GM23338 (cell line): ENCODE data around the gene GFOD1. TPM values are rescaled to one million over a fixed set of nuclear protein-coding genes. Genes with fewer than 3 reads are reported as not detected.

Experiments
- ATAC-seq: fragments of 200-7000 bp; cut with Tn5 transposase; 3 replicates; pipeline ENCODE4 v1.9.1; 2020
- DNase-seq: peaks from one replicate; pipeline ENCODE4 v3.0.0-alpha.2; 2015; ENCODE audit warnings: low spot score
- H2AFZ ChIP-seq: fragments of 200-600 bp; sonication (generic); 2 replicates; pipeline ENCODE4 v1.8.0; 2016; ENCODE audit warnings: antibody characterized with exemption, mild to moderate bottlenecking, moderate library complexity
- H3F3A ChIP-seq: fragments of 200-600 bp; sonication (generic); replicated peaks from 2 replicates; pipeline ENCODE4 v1.8.0; 2017; ENCODE audit warnings: antibody characterized with exemption, mixed run types, low read depth
- H3K27ac ChIP-seq: fragments of 200-600 bp; sonication (generic); 2 replicates; pipeline ENCODE4 v1.6.1; 2016; ENCODE audit warnings: low read depth
- H3K27me3 ChIP-seq: fragments of 200-600 bp; sonication (generic); 2 replicates; pipeline ENCODE4 v1.8.0; 2016; ENCODE audit warnings: mild to moderate bottlenecking, mixed run types, moderate library complexity; ENCODE audit not compliant: insufficient read depth
- H3K36me3 ChIP-seq: fragments of 200-600 bp; sonication (generic); 2 replicates; pipeline ENCODE4 v1.8.0; 2016; ENCODE audit warnings: mild to moderate bottlenecking; ENCODE audit not compliant: insufficient read depth
- H3K4me1 ChIP-seq: fragments of 200-600 bp; sonication (generic); 2 replicates; pipeline ENCODE4 v1.8.0; 2016; ENCODE audit warnings: mild to moderate bottlenecking, moderate library complexity; ENCODE audit not compliant: insufficient read depth
- H3K4me2 ChIP-seq: fragments of 200-600 bp; sonication (generic); 2 replicates; pipeline ENCODE4 v1.7.1; 2017; ENCODE audit warnings: mixed run types
- H3K4me3 ChIP-seq: fragments of 200-600 bp; sonication (generic); 2 replicates; pipeline ENCODE4 v1.6.1; 2016; ENCODE audit warnings: mixed run types
- H3K79me2 ChIP-seq: fragments of 200-600 bp; sonication (generic); replicated peaks from 2 replicates; pipeline ENCODE4 v1.8.0; 2017; ENCODE audit warnings: mild to moderate bottlenecking; ENCODE audit not compliant: insufficient read depth
- H3K9me2 ChIP-seq: fragments of 200-600 bp; sonication (generic); 2 replicates; pipeline ENCODE4 v1.8.0; 2017; ENCODE audit not compliant: insufficient read depth
- H4K20me1 ChIP-seq: fragments of 200-600 bp; sonication (generic); replicated peaks from 2 replicates; pipeline ENCODE4 v1.8.0; 2017; ENCODE audit warnings: mild to moderate bottlenecking; ENCODE audit not compliant: insufficient read depth
- H3K27ac Mint-ChIP-seq: 2 replicates; pipeline ENCODE4 v1.8.0; 2020; ENCODE audit warnings: inconsistent platforms, mild to moderate bottlenecking, moderate library complexity, mixed read lengths
- H3K27me3 Mint-ChIP-seq: 3 replicates; pipeline ENCODE4 v1.8.0; 2022; ENCODE audit warnings: low read depth, mild to moderate bottlenecking, moderate library complexity, mixed read lengths, inconsistent platforms; ENCODE audit not compliant: insufficient read depth, poor library complexity
- H3K36me3 Mint-ChIP-seq: 3 replicates; pipeline ENCODE4 v1.8.0; 2021; ENCODE audit warnings: low read depth, mild to moderate bottlenecking, inconsistent platforms, moderate library complexity, mixed read lengths
- H3K4me1 Mint-ChIP-seq: 3 replicates; pipeline ENCODE4 v1.8.0; 2020; ENCODE audit warnings: mild to moderate bottlenecking, inconsistent platforms, mixed read lengths
- H3K4me3 Mint-ChIP-seq: 3 replicates; pipeline ENCODE4 v1.8.0; 2021; ENCODE audit warnings: moderate library complexity, mild to moderate bottlenecking, inconsistent platforms, mixed read lengths
- H3K9me3 Mint-ChIP-seq: 3 replicates; pipeline ENCODE4 v1.8.0; 2020; ENCODE audit warnings: moderate library complexity, mild to moderate bottlenecking, inconsistent platforms, mixed read lengths
- CREB1 ChIP-seq: fragments of 250-450 bp; sonication (Bioruptor Pico); IDR thresholded peaks from 2 replicates; pipeline ENCODE4 v1.5.0; 2020; ENCODE audit warnings: low read depth, mild to moderate bottlenecking, moderate library complexity
- EZH2 ChIP-seq: fragments of 200-600 bp; sonication (generic); IDR thresholded peaks from one replicate; pipeline ENCODE4 v1.8.0; 2017; ENCODE audit warnings: antibody characterized with exemption, mild to moderate bottlenecking, low read depth; ENCODE audit not compliant: unreplicated experiment
- EZH2phosphoT487 ChIP-seq: fragments of 200-600 bp; sonication (generic); IDR thresholded peaks from one replicate; pipeline ENCODE4 v1.8.1; 2018; ENCODE audit warnings: antibody characterized with exemption; ENCODE audit not compliant: unreplicated experiment
- JUNB ChIP-seq: IDR thresholded peaks from one replicate; pipeline ENCODE4 v1.6.1; 2016; ENCODE audit warnings: antibody characterized with exemption; ENCODE audit not compliant: unreplicated experiment
- NANOG ChIP-seq: IDR thresholded peaks from 2 replicates; pipeline ENCODE4 v1.6.1; 2016; ENCODE audit warnings: antibody characterized with exemption, borderline replicate concordance
- POLR2AphosphoS5 ChIP-seq: IDR thresholded peaks from 2 replicates; pipeline ENCODE4 v1.6.1; 2016; ENCODE audit warnings: antibody characterized with exemption, low read depth
- REST ChIP-seq: IDR thresholded peaks from one replicate; pipeline ENCODE4 v1.6.1; 2018; ENCODE audit warnings: antibody characterized with exemption; ENCODE audit not compliant: unreplicated experiment
- STAT1 ChIP-seq: IDR thresholded peaks from one replicate; pipeline ENCODE4 v1.6.1; 2016; ENCODE audit warnings: antibody characterized with exemption; ENCODE audit not compliant: unreplicated experiment
- ZNF114 ChIP-seq: fragments of 250-450 bp; sonication (Bioruptor Pico); IDR thresholded peaks from 2 replicates; pipeline ENCODE4 v1.5.0; 2020; ENCODE audit warnings: mild to moderate bottlenecking, moderate library complexity
- ZNF331 ChIP-seq: fragments of 250-450 bp; sonication (Bioruptor Pico); IDR thresholded peaks from 2 replicates; pipeline ENCODE4 v1.5.0; 2020; ENCODE audit warnings: low read depth, mild to moderate bottlenecking, moderate library complexity
- polyA plus RNA-seq: library from polyadenylated mRNA; unstranded; fragments of >200 nt; fragmentation: Nextera tagmentation; extraction: Ambion mirVana; gene quantifications from 2 replicates; pipeline ENCODE4 v1.2.1, GENCODE V29; 2016
- total RNA-seq: library from RNA; depleted of rRNA; stranded (reverse); fragments of >200 nt; shearing (Covaris generic); gene quantifications from 2 replicates; pipeline ENCODE4 v1.2.3, GENCODE V29; 2014
- TF ChIP-seq, protein P1 (sequence below): IDR thresholded peaks from 2 replicates; pipeline ENCODE4 v1.6.1; 2016; ENCODE audit warnings: antibody characterized with exemption
- TF ChIP-seq, protein P2 (sequence below), 2 experiments: fragments of 200-600 bp in 1 of 2; sonication (generic) in 1 of 2; conservative IDR thresholded peaks; 2 replicates each; pipeline versions ENCODE4 v1.5.1 to v1.6.1; 2016 to 2017; ENCODE audit warnings: antibody characterized with exemption in 2 of 2, low read depth in 2 of 2, mild to moderate bottlenecking in 2 of 2, moderate library complexity in 1 of 2
- TF ChIP-seq, protein P3 (sequence below): fragments of 250-450 bp; sonication (Bioruptor Pico); IDR thresholded peaks from 2 replicates; pipeline ENCODE4 v1.5.0; 2020; ENCODE audit warnings: mild to moderate bottlenecking, moderate library complexity

GFOD1 gene
- total and polyA plus RNA-seq, 2 experiments from 2014 or later: 4.9 to 12.8 TPM

DNA sequence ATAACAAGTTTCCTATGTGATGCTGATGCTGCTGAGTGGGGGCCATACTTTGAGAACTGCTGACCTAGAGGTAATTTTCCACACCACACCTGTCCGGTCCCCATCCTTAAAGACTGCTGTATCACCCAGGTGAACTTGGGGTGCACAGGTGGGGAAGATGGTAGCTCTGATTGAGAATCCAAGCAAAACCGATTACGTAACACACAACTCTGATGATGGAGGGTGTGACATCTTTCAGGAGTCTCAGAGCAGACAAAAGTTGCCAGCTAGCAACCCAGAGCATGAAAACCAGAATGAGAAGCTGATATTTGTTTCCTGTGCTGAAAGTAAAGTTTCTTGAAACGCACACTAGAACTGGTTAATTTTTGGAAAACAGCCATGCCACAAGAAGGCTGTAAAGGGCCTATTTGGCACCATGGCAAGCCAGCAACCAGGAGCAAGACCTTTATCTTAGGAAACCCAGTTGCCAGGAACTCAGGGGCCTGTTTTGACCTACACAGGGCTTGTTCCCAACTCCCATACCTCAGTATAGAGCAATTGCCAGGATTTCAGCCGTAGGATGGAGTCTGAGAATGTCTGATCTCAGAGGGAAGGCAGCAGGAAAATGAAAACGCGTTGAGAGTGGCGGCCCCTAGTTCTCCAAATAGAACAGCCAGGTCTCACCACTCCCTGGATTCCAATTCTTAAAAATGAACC lies 137.4 kb downstream of the GFOD1 start:
- H3K36me3 ChIP-seq: no peaks in the 10 kb centered on the region
- no peak overlapping the region for H3K4me3 ChIP-seq
- Mint-ChIP-seq H3K9me3 (no peaks in the 10 kb centered on the region; the same call in 2 of the 3 replicates), H3K4me1 (peaks cover 15% of the 10 kb centered on the region), H3K27ac (no peak overlapping the region), H3K27me3 (peaks cover 12% of the 10 kb centered on the region), H3K4me3 (no peak overlapping the region), H3K36me3 (no peaks in the 10 kb centered on the region)
- H3K4me1 ChIP-seq: peaks cover 10% of the 10 kb centered on the region
- H3F3A ChIP-seq: no peaks in the 10 kb centered on the region
- no peaks in the 10 kb centered on the region for H3K27me3 ChIP-seq
- ATAC-seq: no peak
- no peaks in the 10 kb centered on the region for H4K20me1 ChIP-seq
- no peak overlapping the region for H3K4me2 ChIP-seq
- H3K9me2 ChIP-seq: no peaks in the 10 kb centered on the region; the same call in 1 of the 2 replicates
- no peak overlapping the region for H3K27ac ChIP-seq
- TF ChIP-seq EZH2phosphoT487: no peak
- TF ChIP-seq ZNF331: no peak
- TF ChIP-seq, protein P1, sequence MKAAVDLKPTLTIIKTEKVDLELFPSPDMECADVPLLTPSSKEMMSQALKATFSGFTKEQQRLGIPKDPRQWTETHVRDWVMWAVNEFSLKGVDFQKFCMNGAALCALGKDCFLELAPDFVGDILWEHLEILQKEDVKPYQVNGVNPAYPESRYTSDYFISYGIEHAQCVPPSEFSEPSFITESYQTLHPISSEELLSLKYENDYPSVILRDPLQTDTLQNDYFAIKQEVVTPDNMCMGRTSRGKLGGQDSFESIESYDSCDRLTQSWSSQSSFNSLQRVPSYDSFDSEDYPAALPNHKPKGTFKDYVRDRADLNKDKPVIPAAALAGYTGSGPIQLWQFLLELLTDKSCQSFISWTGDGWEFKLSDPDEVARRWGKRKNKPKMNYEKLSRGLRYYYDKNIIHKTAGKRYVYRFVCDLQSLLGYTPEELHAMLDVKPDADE: no peak
- no peak for TF ChIP-seq POLR2AphosphoS5
- TF ChIP-seq CREB1 (CRISPR knock-in tag): no peak
- no peak for TF ChIP-seq NANOG
- no peak for TF ChIP-seq STAT1
- no peak for TF ChIP-seq JUNB
- TF ChIP-seq, protein P2, sequence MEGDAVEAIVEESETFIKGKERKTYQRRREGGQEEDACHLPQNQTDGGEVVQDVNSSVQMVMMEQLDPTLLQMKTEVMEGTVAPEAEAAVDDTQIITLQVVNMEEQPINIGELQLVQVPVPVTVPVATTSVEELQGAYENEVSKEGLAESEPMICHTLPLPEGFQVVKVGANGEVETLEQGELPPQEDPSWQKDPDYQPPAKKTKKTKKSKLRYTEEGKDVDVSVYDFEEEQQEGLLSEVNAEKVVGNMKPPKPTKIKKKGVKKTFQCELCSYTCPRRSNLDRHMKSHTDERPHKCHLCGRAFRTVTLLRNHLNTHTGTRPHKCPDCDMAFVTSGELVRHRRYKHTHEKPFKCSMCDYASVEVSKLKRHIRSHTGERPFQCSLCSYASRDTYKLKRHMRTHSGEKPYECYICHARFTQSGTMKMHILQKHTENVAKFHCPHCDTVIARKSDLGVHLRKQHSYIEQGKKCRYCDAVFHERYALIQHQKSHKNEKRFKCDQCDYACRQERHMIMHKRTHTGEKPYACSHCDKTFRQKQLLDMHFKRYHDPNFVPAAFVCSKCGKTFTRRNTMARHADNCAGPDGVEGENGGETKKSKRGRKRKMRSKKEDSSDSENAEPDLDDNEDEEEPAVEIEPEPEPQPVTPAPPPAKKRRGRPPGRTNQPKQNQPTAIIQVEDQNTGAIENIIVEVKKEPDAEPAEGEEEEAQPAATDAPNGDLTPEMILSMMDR (conservative IDR thresholded peaks at IDR 0.05; ENCODE audit: low read depth in 2 of 2): no peak
- no peak for TF ChIP-seq ZNF114
- TF ChIP-seq REST: no peak
- TF ChIP-seq EZH2: no peak
- TF ChIP-seq, protein P3, sequence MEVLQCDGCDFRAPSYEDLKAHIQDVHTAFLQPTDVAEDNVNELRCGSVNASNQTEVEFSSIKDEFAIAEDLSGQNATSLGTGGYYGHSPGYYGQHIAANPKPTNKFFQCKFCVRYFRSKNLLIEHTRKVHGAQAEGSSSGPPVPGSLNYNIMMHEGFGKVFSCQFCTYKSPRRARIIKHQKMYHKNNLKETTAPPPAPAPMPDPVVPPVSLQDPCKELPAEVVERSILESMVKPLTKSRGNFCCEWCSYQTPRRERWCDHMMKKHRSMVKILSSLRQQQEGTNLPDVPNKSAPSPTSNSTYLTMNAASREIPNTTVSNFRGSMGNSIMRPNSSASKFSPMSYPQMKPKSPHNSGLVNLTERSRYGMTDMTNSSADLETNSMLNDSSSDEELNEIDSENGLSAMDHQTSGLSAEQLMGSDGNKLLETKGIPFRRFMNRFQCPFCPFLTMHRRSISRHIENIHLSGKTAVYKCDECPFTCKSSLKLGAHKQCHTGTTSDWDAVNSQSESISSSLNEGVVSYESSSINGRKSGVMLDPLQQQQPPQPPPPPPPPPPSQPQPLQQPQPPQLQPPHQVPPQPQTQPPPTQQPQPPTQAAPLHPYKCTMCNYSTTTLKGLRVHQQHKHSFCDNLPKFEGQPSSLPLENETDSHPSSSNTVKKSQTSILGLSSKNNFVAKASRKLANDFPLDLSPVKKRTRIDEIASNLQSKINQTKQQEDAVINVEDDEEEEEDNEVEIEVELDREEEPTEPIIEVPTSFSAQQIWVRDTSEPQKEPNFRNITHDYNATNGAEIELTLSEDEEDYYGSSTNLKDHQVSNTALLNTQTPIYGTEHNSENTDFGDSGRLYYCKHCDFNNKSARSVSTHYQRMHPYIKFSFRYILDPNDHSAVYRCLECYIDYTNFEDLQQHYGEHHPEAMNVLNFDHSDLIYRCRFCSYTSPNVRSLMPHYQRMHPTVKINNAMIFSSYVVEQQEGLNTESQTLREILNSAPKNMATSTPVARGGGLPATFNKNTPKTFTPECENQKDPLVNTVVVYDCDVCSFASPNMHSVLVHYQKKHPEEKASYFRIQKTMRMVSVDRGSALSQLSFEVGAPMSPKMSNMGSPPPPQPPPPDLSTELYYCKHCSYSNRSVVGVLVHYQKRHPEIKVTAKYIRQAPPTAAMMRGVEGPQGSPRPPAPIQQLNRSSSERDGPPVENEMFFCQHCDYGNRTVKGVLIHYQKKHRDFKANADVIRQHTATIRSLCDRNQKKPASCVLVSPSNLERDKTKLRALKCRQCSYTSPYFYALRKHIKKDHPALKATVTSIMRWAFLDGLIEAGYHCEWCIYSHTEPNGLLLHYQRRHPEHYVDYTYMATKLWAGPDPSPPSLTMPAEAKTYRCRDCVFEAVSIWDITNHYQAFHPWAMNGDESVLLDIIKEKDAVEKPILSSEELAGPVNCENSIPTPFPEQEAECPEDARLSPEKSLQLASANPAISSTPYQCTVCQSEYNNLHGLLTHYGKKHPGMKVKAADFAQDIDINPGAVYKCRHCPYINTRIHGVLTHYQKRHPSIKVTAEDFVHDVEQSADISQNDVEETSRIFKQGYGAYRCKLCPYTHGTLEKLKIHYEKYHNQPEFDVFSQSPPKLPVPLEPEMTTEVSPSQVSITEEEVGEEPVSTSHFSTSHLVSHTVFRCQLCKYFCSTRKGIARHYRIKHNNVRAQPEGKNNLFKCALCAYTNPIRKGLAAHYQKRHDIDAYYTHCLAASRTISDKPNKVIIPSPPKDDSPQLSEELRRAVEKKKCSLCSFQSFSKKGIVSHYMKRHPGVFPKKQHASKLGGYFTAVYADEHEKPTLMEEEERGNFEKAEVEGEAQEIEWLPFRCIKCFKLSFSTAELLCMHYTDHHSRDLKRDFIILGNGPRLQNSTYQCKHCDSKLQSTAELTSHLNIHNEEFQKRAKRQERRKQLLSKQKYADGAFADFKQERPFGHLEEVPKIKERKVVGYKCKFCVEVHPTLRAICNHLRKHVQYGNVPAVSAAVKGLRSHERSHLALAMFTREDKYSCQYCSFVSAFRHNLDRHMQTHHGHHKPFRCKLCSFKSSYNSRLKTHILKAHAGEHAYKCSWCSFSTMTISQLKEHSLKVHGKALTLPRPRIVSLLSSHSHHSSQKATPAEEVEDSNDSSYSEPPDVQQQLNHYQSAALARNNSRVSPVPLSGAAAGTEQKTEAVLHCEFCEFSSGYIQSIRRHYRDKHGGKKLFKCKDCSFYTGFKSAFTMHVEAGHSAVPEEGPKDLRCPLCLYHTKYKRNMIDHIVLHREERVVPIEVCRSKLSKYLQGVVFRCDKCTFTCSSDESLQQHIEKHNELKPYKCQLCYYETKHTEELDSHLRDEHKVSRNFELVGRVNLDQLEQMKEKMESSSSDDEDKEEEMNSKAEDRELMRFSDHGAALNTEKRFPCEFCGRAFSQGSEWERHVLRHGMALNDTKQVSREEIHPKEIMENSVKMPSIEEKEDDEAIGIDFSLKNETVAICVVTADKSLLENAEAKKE (CRISPR knock-in tag): no peak
- no peaks in the 10 kb centered on the region for H3K79me2 ChIP-seq
- H2AFZ ChIP-seq: no peak overlapping the region
- no peak for DNase-seq
